ENCODE data around the gene MAP4K2.
"Not testable (repeated sequence)": the region's sequence is repeated elsewhere in the genome, so short reads cannot be mapped to it uniquely, and the experiment has no call there.

The MAP4K2 gene

DNA sequence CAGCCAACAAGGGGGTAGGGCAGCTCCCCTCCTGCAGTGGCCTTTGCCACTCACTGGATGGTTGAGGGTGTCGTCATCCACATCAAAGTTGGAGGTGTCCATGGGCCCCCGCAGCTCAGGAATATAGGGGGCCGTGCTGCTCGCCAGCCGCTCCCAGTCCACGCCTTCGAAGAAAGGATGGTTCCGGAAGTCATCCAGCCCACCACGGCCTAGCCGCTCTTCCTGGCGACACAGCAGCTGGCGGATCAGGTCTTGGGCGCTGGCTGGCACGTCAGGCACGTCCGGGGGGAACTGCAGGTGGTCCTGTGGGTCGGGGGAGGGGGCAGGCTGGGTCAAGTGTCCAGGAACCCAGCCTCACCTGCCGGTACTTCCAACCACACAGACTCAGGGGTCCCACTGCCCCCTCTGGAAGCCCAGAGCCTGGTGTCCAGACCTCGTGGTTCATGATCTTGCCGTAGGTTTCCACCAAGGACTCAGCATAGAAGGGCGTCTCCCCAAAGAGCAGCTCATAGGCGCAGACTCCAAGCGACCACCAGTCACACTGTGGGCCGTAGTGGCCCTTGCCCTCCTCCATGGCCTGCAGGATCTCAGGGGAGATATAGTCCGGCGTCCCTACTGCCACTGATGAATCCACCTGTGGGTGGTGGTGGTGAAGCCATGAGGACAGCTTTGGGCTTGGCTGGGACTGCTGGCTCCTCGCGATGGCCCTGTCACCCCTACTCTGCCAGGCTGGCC, 35.8 kb upstream of the MAP4K2 start:
- no peak for DNase-seq

DNA sequence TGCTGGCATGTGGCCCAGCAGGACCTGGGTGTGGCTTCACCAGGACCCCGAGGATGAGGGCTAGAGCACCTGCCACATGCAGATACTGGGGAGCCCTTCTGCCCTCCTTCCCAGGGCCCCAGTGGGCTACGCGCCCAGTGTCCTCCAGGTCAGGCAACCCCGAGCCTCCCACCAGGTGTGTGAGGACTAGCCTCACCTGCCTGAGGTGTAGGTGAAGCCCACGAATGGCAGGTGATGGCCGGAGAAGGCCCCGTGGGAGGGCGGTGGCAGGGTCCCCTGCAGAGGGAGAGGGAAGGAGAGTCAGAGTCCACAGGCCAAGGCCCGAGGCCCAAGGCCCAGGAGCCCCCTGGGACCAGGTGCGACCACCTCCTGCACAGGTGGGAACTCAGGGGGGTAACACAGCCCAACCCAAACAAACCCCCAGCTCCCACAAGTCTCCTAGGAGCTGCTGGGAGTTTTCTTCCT, 34.9 kb upstream of the MAP4K2 start:
- DNase-seq: no peak

DNA sequence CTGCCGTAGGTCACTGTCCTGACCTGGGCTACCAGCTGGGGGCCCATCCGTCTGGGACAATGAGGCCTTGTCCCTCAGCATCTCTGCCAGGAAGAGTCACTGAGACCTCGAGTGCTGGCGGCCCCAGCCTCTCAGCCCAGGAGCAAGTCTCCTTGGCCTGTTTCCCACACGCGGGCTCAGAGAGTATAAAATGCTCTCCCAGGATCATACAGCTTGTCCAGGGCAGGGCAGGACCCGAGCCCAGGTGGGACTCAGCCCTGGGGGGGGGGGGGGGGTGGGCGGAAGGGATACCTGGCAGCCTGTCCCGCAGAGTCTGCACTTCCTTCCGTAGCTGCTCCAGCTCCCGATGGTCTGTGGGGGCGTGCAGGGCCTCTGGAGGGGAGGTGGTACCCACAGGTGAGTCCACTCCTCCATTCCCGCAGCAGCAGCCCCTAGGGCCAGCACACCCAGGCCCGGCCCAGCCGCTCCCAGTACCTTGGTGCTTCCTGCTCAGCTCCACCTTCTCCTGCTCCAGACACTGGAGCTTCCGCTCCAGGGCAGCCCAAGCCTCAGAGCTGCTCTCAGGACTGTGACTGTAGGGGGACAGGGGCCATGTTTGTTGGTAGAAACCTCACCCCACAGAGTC, 33.5 kb upstream of the MAP4K2 start:
- no peak for DNase-seq

DNA sequence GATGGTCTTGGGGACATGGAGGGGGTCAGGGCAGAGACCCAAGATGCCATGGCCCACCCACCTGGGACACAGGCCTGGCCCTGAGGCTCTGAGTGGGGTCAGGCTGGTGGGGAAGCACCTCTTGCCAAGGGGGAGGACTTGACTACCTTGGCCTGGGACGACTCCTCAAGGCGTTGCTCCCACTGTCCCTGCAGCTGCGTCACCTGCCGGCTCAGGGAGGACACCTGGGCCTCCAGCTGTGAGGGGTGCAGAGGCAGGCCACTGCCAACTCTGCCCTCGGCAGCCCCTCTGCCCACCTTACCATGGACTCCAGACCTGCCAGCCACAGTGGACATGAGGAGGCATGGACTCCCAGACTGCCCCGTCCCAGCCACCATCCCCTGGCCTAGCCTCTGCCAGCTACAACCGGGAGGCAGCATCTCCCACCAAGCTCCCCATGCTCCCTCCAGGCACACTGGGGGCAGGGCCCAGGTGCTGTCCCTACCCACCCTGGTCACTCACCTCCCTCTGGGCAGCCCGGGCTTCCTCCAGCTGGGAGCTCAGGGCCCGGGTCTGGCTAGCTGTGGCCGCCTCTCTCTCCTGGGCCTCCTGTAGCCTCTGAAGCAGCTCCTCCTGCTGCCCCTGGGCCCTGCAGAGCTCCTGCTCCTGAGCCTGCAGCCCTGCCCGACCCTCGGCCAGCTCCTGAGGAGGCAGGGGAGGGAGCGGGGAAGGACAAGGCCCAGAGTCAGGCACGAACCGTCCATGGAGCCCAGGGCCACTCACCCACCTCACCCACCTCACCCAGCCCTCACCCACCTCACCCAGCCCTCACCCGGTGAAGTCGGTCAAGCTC, 32.8 kb upstream of the MAP4K2 start:
- no peak for DNase-seq

DNA sequence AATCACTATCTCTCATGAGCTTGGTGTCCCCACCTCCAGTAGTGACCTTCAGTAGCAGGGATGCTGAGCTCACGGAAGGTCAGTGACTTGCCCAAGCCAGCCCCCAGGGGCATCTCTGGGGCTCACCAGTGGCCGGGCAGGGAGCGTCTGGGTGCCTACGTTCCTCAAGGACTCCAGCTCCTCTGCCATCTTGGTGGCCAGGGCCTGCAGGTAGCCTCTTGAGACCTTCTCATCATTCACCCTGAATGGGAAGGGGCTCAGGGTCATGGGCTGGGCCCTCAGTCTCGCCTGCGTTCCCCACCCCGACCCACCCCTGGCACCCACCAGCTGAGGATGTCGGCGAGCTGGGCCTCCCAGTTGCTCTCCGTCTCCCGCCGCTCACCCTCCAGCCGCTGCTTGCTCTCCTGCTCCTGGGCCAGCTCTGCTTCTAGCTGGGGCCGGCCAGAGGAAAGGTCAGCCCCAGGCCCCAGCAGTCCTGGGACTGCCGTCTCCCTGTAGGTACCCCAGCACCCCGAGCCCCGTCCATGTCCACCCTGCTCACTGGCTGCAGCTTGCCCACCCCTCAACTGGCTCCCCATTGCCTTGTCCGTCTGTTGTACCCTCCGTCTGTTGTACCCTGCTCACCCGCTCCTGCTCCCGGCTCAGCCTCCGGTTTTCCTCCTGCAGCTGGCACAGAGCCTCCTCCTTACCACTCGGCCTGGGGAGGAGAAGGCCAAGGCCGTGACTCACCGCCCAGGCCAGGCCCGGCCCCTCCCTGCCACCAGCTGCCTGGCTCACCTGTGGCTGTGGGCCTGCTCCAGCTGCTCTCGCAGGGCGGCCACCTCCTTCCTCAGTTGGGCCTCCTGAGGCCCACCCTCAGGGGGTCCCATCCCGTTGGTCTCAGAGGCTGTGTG, 32.0 kb upstream of the MAP4K2 start:
- DNase-seq: no peak

DNA sequence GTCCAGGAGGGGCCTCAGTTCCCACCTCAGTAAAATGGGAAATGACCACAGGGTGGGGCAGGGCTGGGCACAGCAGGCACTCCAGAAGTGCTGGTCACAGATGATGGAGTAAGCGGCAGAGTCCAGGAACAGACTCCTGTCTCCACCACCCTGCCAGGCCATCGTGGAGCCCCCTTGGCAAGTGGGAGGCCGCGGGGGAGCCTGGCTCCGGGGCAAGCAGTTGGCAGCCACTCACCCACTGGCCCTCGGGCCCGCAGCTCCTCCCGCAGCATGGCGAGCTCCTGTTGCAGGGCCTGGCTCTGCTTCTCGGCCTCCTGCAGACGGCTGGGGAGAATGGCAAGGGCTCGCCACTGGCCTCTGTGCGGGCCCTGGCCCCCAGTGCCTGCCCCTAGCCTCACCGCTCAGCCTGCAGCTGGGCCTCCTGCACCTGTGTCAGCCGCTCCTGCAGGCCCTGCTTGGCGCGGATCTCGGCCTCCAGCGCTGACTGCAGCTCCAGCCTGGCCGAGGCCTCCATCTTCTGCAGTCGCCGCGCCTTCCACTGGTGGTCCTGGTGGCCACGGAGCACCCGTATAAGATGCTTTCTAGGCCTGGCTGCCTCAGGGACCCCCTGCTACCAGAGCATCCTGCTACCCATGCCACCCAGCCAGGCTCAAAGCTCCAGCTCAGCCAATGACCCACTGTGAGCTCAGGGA, 31.2 kb upstream of the MAP4K2 start:
- no peak for DNase-seq

DNA sequence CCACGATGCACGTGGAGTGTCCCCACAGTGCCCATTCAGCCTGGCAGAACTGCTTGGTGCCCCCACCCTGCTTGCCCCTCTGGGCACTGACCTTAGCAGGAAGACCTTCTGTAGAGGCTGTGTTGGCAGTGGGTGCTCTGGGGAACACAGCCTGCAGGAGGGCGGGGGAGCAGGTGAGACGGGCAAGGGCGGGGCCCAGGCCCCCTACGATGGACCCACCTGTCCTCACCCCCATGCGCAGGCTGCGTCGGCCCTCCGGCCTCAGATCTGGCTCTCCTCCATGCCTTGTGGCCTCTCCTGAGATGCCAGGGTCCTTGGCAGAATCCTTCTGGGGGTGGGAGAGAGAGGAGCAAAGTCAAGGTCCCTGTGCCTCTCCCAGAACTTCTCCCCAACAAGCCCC, 30.5 kb upstream of the MAP4K2 start:
- DNase-seq: no peak

DNA sequence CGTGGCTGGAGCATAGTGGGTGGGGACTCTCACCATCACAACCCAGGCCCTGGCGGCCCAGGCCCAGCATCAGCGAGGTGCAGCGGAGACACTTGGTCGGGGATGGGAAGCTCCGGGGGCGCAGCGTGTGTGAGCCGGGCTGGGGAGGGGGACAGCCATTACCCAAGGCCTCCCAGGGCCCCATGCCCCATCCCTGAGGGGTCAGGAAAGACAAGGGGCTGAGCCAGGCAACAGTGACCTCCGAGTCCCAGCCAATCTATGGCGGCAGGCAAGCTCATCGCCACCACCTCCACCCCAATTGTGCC, 30.1 kb upstream of the MAP4K2 start:
- DNase-seq: no peak

DNA sequence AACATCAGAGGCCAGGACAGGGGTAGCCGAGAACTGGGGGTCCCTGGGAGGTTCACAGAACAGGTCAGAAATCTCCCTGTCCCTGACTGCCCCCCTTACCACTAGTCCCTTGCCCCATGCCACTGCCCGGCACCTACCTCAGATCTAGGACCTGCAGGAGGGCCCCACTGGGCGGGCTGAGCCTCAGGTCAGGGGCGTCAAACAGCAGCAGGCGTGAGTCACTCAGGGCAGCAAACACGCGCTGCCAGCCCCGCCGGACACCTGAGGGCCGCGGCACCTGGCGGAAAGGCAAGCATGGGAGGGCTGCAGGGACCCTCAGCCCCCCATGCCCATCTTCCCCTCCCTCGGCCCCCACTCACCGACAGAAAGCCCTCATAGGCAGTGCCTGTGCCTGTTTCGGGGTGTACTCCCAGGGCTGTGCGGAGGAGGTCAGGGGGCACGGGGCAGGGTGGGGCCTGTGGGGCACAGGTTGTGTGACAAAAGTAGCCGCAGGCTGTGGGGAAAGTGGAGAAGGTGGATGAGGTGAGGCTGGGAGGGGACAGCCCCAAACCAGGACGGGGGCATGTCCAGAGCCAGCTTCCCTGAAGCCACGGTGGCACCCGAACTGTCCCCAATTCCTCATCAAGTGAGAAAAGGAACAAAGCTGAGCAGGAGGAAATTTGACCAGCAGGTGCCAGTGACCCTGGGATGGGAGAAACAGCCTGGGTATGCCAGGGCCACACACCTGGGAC, 29.6 kb upstream of the MAP4K2 start:
- DNase-seq: no peak

DNA sequence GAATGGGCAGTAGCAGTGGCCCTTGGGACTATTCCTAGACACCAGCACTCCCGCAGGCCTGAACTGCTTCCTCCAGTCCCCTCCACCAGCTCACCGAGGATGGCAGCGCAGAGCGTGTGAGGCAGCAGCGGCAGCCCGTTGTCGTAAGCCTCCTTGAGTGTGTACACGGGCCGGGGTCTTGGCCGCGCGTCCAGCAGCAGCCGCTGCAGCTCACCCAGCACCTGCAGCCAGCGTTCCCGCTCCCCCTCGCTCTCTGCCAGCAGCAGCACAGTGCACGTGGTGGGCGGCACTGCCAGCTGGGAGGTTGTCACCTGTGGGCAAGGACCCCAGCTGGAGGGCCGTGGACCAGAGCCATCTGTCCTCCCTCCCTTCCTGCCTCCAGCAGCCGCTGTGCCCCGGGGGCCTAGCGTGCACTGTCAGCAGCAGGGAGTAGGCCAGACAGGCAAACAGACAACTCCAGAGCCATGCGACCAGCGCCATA, 28.4 kb upstream of the MAP4K2 start:
- DNase-seq: no peak

DNA sequence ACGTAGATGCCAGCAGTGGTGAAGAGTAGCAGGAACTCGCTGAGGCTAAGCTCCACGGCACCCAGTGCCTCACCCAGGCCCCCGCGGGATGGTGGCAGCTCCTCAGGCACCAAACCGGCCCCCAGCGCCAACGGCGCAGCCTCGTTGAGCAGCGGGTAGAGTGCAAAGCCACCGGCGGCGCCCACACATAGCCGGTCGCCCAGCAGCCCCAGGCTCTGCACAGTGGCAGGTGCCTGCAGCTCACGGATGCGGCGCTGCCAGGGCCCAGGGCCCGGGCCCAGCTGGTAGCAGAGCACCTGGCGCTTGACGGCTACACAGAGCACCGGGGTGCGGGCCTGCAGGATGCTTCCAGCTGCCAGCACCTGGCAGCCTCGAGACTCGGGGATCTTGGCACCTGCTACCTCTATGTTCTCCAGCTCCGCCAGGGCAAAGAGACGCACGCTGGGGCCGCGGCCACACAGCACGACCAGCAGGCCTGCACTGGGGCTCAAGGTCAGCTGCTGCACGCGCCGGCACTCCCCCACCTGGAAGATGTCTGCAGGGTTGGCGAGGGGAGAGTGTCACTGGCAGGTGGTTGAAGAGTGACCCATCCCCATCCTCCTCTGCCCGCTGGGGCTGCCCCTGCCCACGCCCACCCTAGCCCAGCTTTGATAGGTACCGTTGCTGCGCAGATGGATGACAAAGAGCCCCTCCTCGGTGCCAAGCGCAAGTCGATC, 26.7 kb upstream of the MAP4K2 start:
- no peak for DNase-seq

DNA sequence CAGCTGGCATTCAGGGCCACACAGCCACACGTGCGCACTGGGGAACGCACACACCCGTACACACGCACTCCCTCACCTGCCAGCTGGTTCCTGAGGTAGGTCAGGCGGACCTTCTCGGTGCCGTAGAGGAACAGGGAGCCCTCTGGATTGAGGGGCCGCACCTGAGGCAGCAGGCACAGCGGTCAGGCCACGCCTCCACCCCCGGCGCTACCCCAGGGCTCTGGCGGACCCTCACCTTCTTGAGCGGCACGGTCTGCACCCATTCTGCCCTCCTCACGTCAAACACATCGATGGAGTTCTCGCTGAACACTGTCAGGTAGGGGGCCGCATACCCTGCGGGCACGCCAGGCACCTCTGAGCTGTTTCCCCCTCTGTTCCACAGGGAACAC, 24.4 kb upstream of the MAP4K2 start:
- DNase-seq: no peak

DNA sequence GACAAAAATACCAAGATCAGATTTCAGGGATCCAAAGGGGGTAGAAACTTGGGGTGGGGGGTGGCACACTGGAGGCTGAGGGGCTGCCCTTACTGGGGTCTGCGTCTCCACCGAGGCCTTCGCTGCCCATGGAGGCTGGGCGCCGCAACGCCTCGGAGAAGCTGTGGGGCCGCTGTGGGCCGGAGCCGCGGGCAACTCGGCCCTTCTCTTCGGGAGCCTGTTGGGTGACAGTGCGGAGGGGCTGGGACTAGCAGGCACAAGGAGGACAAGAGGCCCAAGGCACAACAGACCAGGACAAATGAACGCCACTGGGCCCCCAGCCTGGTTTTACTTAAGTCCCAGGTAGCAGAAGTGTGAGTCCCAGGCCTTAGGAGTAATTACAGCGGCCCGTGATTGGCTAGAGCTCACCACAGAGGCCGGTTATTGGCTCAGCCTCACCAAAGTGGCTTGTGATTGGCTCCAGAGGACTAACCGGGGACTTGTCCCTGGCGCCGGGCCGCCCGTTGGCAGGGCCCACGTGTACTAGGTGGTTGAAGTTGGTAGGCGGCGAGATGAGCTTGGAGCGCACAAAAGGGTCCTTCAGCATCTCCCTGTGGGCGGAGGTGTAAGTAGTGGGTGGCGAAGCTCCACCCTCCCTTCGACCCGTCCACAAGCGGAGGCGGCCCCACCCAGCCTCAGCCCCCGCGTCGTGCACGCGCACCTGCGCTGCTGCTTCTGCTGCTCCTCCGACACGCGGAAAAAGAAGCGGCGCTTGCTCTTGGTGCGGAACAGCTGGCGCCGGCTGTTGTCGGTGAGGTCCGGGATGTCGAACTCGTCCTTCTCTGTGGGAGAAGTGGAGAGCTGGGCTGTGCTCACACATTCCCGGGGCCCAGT, 23.8 kb upstream of the MAP4K2 start:
- DNase-seq: no peak

DNA sequence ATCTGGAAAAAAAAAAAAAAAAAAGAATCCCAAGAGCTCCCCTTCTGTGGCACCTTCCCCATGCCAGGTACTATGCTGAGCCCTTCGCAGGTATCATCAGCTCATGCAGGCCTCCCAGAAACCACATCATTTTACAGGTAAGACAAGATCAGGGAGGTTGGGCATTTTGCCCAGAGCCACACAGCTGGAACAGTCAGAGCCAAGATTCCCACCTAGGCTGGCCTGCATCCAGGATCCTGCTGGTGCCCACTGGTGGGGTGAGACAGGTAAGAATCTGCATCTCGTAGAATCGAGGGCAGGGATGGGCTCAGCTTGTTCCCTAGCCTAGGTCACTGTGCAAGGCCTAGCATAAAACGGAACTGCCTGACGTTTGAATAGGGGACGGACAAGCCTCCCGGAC, 23.0 kb upstream of the MAP4K2 start:
- no peak for DNase-seq

DNA sequence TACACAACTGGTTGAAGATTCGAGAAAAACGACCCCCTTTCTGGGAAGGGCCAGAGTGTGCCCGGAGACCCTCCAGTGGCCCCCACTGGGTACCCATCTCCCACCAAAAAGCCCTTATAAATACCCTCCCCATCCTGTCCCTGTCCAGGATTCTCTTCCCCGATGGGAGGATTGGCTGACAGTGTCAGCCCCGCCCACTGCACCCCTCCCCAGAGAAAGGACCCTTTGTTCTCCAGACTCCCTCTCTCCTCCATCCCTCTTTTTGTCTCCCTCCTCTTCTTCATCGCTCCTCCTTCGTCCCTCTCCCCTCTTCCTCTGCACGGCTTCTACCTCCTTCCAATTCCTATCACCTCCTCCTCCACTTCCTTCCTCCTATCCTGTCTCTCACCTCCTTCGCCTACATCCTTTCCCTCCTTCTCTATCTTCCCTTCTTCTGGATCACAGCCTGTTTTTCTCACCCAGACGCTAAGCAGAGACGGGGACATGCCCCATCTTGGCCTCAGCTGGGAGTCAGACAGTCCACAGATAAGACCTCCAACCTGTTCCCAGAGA, 20.6 kb upstream of the MAP4K2 start:
- DNase-seq: no peak

DNA sequence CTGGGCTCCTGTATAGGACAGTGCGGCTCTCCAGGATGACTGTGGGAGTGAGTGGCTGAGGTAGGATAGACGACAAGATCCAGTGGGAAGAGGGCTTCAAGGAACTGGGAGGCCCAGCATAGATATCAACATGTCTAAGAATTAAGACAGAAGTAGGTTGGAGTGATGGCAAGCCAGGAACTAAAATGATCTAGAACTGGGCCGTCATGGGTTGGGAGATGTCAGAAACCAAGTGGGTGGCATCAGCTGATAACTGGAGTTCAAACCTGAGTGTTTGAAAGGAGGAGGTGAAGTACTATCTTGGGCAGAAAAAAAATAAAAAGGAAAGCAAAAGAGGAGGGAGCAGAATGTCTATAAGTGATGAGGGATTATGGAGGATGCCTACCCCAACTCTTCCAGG, 14.5 kb upstream of the MAP4K2 start:
- DNase-seq: no peak

DNA sequence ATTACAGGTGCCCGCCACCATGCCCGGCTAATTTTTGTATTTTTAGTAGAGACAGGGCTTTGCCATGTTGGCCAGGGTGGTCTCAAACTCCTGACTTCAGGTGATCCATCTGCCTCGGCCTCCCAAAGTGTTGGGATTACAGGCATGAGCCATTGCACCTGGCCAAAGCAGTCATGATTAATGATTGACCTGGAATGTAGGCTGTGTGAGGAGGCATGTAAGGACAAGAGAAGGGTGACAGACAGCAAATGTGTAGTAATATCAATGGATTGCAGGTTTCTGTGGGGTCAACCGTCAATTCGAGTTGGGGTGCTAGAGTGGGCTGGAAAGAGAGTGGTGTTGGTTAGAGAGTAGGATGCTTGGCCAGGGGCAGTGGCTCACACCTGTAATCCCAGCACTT, 12.4 kb upstream of the MAP4K2 start:
- DNase-seq: not testable (repeated sequence)

DNA sequence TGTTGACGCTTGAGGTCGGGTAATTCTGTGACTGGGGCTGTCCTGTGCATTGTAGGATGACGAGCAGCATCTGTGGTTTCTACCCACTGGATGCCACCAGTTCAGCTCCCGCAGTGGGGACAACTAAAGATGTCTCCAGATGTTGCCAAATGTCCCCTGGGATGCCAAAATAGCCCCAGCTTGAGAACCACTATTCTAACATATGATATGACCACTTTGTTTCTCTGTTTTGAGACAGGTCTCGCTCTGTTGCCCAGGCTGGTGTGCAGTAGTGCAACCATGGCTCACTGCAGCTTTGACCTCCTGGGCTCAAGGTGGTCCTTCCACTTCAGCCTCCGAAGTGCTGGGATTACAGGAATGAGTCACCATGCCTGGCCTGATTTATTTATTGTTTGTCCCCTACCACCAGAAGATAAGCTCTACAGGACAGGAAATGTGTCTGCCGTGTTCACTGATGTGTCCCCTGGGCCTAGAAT, 11.7 kb upstream of the MAP4K2 start:
- no peak for DNase-seq

DNA sequence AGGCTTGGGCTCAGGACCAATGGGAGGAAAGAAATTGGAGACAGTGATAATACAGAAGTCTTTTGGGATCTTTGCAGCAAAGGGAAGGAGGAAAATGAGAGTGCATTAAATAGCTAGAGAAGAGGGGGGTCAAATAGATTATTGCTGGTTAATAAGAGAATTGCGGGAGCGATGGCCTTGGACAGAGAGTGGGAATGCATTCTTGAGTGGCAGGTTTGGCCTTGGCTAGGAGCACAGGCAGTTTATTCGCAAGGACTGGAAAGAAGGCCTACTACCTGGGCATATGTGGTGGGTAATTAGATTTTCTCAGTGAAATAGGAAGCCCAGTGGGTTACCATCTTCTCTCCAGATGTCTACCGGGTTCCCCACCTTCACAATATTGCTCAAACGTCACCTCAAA, 10.8 kb upstream of the MAP4K2 start:
- DNase-seq: no peak

All from fibroblast of skin of back (primary cell).